ENCODE results near the gene TMED9.

DNA sequence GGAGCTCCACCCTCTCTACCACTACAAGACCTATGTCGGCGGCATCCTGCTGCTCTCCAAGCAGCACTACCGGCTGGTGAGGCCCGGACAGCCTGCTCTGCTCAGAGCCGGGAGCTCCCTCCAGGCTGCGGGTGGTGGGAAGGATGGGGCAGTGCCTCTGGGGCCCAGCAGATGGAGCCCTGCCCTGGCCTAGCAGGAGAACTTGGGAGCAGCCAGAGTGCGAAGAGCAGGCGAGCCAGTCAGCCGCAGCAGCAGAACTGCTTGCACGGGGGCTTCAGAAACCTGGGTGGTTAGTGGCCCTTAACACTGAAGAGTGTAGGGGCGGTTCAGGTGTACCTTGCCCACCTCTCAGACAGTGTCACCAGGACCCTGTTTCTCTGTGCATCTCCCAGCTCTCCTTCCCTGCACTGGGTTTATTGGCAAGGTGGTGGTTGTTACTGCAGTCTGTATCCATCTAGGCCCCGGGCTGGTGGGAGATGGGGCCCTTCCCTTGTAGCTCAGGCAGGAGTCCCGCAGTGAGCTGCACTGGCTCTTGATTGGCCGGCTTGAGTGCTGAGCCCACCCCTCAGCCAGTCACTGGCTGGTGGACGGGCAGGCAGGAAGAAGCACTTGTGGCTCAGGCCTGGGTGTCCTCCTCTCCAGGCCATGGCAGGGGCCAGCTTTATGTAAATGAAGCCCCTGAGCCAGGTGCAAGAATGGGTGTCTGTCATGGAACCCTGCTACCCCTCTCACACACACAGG, 15.6 kb downstream of the TMED9 start:
- TF ChIP-seq, protein P1, sequence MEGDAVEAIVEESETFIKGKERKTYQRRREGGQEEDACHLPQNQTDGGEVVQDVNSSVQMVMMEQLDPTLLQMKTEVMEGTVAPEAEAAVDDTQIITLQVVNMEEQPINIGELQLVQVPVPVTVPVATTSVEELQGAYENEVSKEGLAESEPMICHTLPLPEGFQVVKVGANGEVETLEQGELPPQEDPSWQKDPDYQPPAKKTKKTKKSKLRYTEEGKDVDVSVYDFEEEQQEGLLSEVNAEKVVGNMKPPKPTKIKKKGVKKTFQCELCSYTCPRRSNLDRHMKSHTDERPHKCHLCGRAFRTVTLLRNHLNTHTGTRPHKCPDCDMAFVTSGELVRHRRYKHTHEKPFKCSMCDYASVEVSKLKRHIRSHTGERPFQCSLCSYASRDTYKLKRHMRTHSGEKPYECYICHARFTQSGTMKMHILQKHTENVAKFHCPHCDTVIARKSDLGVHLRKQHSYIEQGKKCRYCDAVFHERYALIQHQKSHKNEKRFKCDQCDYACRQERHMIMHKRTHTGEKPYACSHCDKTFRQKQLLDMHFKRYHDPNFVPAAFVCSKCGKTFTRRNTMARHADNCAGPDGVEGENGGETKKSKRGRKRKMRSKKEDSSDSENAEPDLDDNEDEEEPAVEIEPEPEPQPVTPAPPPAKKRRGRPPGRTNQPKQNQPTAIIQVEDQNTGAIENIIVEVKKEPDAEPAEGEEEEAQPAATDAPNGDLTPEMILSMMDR (IDR thresholded peaks at IDR 0.05; ENCODE audit: low read depth, low read length) = peak; percentile 60
- no peak for TF ChIP-seq EZH2phosphoT487 (IDR thresholded peaks at IDR 0.05; ENCODE audit: low read depth)

Measured in OCI-LY3 (cell line).